Upper lobe of left lung (tissue), 4 donors: ENCODE results near the gene OCEL1.

Experiments used
- CTCF ChIP-seq, 6 experiments: fragments of 450-650 bp in 4 of 6; fragments of 200-600 bp in 2 of 6; sonication (generic) in 2 of 6; IDR thresholded peaks; one replicate each; pipeline ENCODE4 v1.5.1; 2016 to 2019; ENCODE audit warnings: antibody characterized with exemption in 6 of 6
- POLR2A ChIP-seq, 4 donors: fragments of 450-650 bp; IDR thresholded peaks; one replicate each; pipeline ENCODE4 v1.5.1; 2016 to 2017; ENCODE audit warnings: antibody characterized with exemption in 4 of 4, mild to moderate bottlenecking in 2 of 4
- POLR2AphosphoS5 ChIP-seq, 2 donors: sonication (generic); formaldehyde crosslinking; IDR thresholded peaks; one replicate each; pipeline ENCODE4 v1.5.1; 2017; ENCODE audit warnings: antibody characterized with exemption in 2 of 2

- no peak for TF ChIP-seq CTCF (IDR thresholded peaks at IDR 0.05)
- TF ChIP-seq POLR2AphosphoS5 (IDR thresholded peaks at IDR 0.05), result no peak
- no peak for TF ChIP-seq POLR2A (IDR thresholded peaks at IDR 0.05)
Observed at GRCh38 chr19:17180997-17181702, 44.9 kb upstream of the OCEL1 start.
